ENCODE measurements around the gene KIF3A. TPM values are rescaled to one million over a fixed set of nuclear protein-coding genes. Genes with fewer than 3 reads are reported as not detected.

KIF3A gene
- total RNA-seq, 4 donors from 2014 or later: 4.9 to 7.7 (median 6.3) TPM

DNA sequence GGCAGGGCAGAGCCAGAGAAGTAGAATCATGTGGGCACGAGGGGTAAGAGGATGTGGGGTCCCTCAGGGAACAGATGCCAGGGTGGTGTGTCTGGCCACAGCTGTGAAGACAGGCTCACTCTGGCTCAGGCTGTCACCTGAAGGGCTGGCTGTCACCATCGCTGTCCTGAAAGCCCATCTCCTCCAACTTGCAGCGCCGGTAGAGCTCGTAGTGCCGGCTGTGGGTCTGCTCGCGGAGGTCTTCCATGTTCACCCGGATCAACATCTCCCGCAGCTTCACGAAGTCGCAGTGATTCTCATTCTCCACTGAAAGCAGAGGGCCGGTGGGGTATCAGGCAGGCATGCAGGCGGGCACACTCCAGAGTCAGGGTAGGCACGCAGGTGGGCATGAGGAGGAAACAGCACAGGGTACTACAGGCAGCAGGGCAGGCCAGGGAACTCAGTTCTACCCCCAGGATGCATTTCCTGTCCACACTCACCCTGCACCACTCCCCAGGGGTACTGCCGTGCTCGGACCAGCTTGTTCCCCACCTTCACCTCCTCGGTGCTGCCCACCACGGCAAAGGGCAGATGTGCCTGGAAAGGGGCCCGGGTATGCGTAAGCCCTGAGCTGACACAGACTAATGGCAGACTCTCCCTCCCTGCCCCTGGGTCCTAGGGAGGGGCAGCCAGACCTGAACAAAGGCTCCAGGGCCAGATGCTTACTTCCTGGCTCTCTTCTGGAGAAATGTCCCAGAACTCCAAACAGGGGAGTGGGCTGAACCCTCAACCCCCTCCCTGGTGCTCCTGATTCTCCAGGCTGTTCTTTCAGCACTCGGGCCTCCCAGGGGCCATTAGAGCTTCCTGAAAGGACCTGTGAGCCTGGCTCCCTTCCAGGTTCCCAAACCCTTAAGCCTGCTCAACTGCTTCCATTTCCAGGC, 24.2 kb upstream of the KIF3A start:
- no peak for TF ChIP-seq POLR2A (IDR thresholded peaks at IDR 0.05)
- TF ChIP-seq, protein P1, sequence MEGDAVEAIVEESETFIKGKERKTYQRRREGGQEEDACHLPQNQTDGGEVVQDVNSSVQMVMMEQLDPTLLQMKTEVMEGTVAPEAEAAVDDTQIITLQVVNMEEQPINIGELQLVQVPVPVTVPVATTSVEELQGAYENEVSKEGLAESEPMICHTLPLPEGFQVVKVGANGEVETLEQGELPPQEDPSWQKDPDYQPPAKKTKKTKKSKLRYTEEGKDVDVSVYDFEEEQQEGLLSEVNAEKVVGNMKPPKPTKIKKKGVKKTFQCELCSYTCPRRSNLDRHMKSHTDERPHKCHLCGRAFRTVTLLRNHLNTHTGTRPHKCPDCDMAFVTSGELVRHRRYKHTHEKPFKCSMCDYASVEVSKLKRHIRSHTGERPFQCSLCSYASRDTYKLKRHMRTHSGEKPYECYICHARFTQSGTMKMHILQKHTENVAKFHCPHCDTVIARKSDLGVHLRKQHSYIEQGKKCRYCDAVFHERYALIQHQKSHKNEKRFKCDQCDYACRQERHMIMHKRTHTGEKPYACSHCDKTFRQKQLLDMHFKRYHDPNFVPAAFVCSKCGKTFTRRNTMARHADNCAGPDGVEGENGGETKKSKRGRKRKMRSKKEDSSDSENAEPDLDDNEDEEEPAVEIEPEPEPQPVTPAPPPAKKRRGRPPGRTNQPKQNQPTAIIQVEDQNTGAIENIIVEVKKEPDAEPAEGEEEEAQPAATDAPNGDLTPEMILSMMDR (IDR thresholded peaks at IDR 0.05): no peak
- WGBS, 2 donors: 89 to 92% methylated on average over 22 of the region's 22 CpGs
- no peak overlapping the region for H3K4me3 ChIP-seq (ENCODE audit: low read depth, poor library complexity, severe bottlenecking)
- intact Hi-C loops (cut with DNase I; ENCODE audit: low total_unique reads): no loop called here
- DNase-seq (ENCODE audit: low spot score in 2 of 2): peak in 1 of 2 donors; percentile 77

DNA sequence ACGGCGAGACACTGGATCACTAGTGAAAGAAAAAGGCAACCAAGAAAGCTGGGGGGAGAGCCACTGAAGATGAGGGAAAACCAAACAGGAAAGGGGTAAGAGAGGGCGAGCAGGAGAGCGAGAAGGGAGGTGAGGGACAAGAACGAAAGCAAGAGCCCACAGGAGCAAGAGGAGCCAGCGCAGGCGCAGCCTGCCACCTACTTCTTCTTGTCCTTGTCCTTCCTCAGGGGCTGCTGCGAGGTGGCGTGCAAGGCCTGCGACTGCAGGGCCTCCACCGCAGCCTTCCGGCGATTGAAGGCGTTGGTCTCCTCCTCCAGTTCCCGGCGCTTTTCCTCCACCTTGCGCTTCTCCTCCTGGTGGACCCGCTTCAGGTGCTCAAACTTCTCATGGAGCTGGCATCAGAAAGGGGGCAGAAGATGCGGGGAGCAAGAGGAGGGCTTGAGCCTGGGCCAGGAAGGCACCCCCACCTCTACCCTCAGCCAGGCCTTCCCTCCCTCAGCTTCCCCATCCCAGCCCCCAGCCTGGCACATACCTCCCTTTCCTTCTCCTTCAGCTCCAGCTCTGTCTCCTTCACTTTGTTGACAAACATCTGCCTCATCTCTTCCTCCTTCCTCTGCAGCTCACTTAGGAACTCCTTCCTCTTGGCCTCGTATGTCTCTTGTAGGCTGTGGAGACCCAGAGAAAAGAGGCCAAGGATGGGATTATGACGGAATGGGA, 23.4 kb upstream of the KIF3A start:
- 96% methylated on average over 21 of the region's 21 CpGs for WGBS, 2 donors
- TF ChIP-seq, protein P1 (IDR thresholded peaks at IDR 0.05): no peak
- no peak for TF ChIP-seq POLR2A (IDR thresholded peaks at IDR 0.05)
- intact Hi-C loops (cut with DNase I; ENCODE audit: low total_unique reads): no loop called here
- peak in 1 of 2 donors; percentile 54 for DNase-seq (ENCODE audit: low spot score in 2 of 2)
- no peak overlapping the region for H3K4me3 ChIP-seq (ENCODE audit: low read depth, poor library complexity, severe bottlenecking)

DNA sequence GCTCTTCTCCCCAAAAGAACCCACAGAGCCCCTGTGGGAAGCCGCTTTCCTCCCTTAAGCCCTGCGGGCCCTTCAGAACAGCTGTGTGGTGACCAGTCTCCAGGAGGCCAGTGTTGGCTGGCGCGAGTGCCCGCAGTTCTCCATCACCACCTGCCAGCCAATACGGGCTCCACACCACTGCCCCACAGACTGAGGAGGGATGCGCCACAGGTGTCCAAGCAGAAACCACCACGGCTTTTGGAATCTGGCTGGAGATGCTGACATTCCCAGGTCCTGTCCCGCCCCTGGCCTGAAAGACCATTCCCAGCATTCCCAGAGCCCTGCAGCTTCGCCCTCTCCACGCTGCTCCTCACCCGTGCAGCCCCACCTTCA, 22.7 kb upstream of the KIF3A start:
- DNase-seq (ENCODE audit: low spot score in 2 of 2): no peak
- 94 to 95% methylated on average over 11 to 12 of the region's 12 CpGs for WGBS, 2 donors
- H3K4me3 ChIP-seq (ENCODE audit: low read depth, poor library complexity, severe bottlenecking): no peak overlapping the region
- intact Hi-C loops (cut with DNase I; ENCODE audit: low total_unique reads): no loop called here
- TF ChIP-seq POLR2A (IDR thresholded peaks at IDR 0.05): no peak
- TF ChIP-seq, protein P1 (IDR thresholded peaks at IDR 0.05): no peak

DNA sequence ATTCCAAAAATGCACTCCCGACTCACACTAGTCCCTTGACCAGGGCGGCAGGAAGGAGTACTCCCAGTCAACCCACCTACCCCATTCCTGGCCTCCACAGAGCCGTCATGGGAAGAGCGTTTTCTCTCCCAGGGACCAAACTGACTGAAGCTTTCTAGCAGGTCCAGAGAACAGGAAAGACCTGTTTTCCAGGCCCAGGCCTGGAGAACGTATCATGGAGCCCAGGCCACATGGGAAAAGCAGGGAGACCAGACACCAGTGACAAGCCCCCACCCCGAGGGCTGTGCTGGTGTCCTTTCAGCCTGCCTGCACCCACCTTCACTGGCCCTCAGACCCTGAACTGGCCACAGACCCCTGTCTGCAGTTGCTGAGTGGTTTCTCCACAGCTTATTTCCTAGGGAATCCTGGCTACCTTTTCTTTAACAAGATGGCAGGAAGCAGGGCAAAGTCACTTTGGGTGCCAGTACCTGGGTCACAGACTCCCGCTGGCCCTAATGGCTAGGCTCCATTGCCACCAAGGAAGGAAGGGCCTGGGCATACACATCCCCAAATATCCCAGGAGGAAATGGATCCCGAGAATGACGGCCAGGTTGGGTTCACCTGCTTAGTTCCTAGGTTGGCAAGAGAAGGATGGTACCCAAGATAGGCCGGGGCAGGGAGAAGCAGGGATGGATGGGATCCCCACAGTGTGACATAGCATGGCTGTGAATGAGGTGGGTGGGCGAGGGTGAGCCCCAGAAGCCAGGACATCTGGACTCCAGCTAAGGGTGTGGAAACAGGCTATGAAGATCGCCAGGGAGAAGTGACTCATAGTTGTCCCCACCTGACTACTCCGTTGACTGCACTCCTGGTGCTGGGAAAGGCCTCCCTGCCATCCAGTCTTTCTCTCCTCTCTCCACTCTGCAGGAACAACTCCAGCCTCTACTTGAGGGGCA, 22.0 kb upstream of the KIF3A start:
- TF ChIP-seq, protein P1 (IDR thresholded peaks at IDR 0.05): no peak
- TF ChIP-seq POLR2A (IDR thresholded peaks at IDR 0.05): no peak
- DNase-seq (ENCODE audit: low spot score in 2 of 2): peak in 1 of 2 donors; percentile 12
- no peak overlapping the region for H3K4me3 ChIP-seq (ENCODE audit: low read depth, poor library complexity, severe bottlenecking)
- intact Hi-C loops (cut with DNase I; ENCODE audit: low total_unique reads): loop anchor here (10.0 kb wide), 1 partner anchor 55 kb away; the partner anchor contains the start of gene SOWAHA
- WGBS, 2 donors: 75 to 79% methylated on average over 13 of the region's 13 CpGs

DNA sequence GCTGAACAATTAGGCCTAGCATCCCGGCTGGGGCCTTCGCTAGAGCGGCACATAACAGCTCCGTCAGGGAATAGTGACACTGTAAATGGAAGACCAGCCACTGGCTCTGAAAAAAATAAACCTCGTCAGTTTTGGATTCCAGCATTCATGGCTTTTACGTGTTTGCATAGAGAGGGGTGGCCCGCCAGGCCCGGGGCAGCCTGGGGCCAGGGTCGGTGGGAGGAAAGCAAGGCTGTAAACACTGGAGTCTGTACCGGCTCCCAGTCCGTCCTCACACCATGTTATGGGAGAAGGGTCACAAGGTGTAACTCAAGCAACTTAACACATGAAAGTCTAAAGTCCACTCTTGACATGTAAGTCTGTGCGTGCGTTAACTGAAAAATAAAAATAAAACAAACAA, 21.1 kb upstream of the KIF3A start:
- H3K4me3 ChIP-seq (ENCODE audit: low read depth, poor library complexity, severe bottlenecking): no peak overlapping the region
- WGBS, 2 donors: 87 to 91% methylated on average over 13 of the region's 13 CpGs
- TF ChIP-seq, protein P1 (IDR thresholded peaks at IDR 0.05): no peak
- TF ChIP-seq POLR2A (IDR thresholded peaks at IDR 0.05): no peak
- intact Hi-C loops (cut with DNase I; ENCODE audit: low total_unique reads): loop anchor here (10.0 kb wide), 1 partner anchor 56 kb away; the partner anchor contains the start of gene SOWAHA
- no peak for DNase-seq (ENCODE audit: low spot score in 2 of 2)
